HL-60 (cell line): ENCODE results near the gene RHBDF2.

Source experiments
- CTCF ChIP-seq: IDR thresholded peaks from one replicate; pipeline ENCODE4 v1.5.1; 2011; ENCODE audit warnings: low read length, control low read depth, inconsistent platforms; ENCODE audit not compliant: insufficient read depth
- GABPA ChIP-seq: IDR thresholded peaks from 2 replicates; pipeline ENCODE4 v1.6.1; 2012; ENCODE audit warnings: low read depth
- POLR2AphosphoS5 ChIP-seq: IDR thresholded peaks from 2 replicates; pipeline ENCODE4 v1.6.1; 2012; ENCODE audit warnings: low read depth

GRCh38 chr17:76471498-76472257 is 29.5 kb downstream of the RHBDF2 start:
- TF ChIP-seq CTCF, result no peak
- TF ChIP-seq POLR2AphosphoS5, result no peak
- TF ChIP-seq GABPA, result no peak
